H1 (cell line): ENCODE data around the gene TPPP2.

Experiments used
- CTCF ChIP-seq, 3 experiments: IDR thresholded peaks; 1 replicate in 2 of 3; 2 replicates in 1 of 3; pipeline versions ENCODE4 v1.5.1 to v1.6.1; 2011; ENCODE audit warnings: low read length in 3 of 3, mild to moderate bottlenecking in 3 of 3, inconsistent platforms in 2 of 3, low read depth in 1 of 3, moderate library complexity in 1 of 3; ENCODE audit not compliant: insufficient read depth in 1 of 3; ENCODE audit errors: control extremely low read depth in 1 of 3
- KDM5A ChIP-seq: fragments of 200-600 bp; IDR thresholded peaks from 2 replicates; pipeline ENCODE4 v1.7.1; 2012; ENCODE audit warnings: mild to moderate bottlenecking, low read length, inconsistent platforms, mixed read lengths
- POLR2A ChIP-seq, 2 experiments: IDR thresholded peaks; 1 replicate in 1 of 2; 2 replicates in 1 of 2; pipeline ENCODE4 v1.6.1; 2011; ENCODE audit warnings: low read depth in 2 of 2, low read length in 2 of 2, mild to moderate bottlenecking in 2 of 2; ENCODE audit errors: control extremely low read depth in 1 of 2
- RFX5 ChIP-seq: IDR thresholded peaks from 2 replicates; pipeline ENCODE4 v1.6.1; 2011; ENCODE audit warnings: low read depth, low read length, improper control_type of control experiment, borderline replicate concordance
- SIN3A ChIP-seq, 2 experiments: IDR thresholded peaks in 1 of 2; conservative IDR thresholded peaks in 1 of 2; 2 replicates each; pipeline ENCODE4 v1.6.1; 2011 to 2012; ENCODE audit warnings: low read length in 2 of 2, improper control_type of control experiment in 1 of 2, low read depth in 1 of 2, mild to moderate bottlenecking in 1 of 2
- SUZ12 ChIP-seq: fragments of 200-600 bp; sonication (generic); IDR thresholded peaks from 2 replicates; pipeline ENCODE4 v1.6.1; 2012; ENCODE audit warnings: mild to moderate bottlenecking, inconsistent platforms, low read length, moderate library complexity, mixed read lengths
- USF2 ChIP-seq: IDR thresholded peaks from 2 replicates; pipeline ENCODE4 v1.6.1; 2011; ENCODE audit warnings: low read length, improper control_type of control experiment

- no peak for TF ChIP-seq RFX5
- no peak for TF ChIP-seq USF2
- TF ChIP-seq POLR2A (IDR thresholded peaks at IDR 0.05; ENCODE audit: control extremely low read depth in 1 of 2, low read depth in 2 of 2, low read length in 2 of 2), result no peak
- no peak for TF ChIP-seq CTCF (IDR thresholded peaks at IDR 0.05; ENCODE audit: control extremely low read depth in 1 of 3, insufficient read depth in 1 of 3, low read depth in 1 of 3, low read length in 3 of 3)
- TF ChIP-seq KDM5A, result no peak
- TF ChIP-seq SIN3A (conservative IDR thresholded peaks at IDR 0.05 in 1 of 2, IDR thresholded peaks at IDR 0.05 in 1 of 2; ENCODE audit: low read depth in 1 of 2, low read length in 2 of 2), result no peak
- no peak for TF ChIP-seq SUZ12
Measured at GRCh38 chr14:21072781-21073339, 42.8 kb downstream of the TPPP2 start.
